GM19455 (cell line): ENCODE data around the gene FMO1.
A peak's percentile ranks its signal among the peaks of the same experiment; 100 is the strongest.
"Not testable (repeated sequence)": the region's sequence is repeated elsewhere in the genome, so short reads cannot be mapped to it uniquely, and the experiment has no call there.

Experiments
- ATAC-seq: cut with Tn5 transposase; IDR thresholded peaks from one replicate; pipeline ENCODE4 v1.9.1; 2021; ENCODE audit not compliant: unreplicated experiment

Gene FMO1

DNA sequence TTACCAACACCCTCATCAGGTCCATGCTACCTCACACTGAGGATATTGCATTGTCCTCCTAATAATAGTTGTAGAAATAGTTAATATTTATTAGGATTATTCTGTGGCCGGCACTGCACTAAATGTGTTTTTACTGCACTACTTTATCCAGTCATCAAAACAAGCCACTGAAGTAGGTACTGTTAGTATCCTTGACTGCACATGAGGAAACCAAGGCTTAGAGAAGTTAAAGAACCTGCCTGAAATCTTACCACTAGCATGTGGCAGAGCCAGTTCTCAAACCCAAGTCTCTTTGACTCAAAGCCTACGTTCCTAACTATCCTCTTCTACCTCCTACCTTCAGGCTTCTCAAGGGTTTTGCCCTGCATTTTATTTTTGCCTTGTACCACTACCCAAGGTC is 30.9 kb downstream of the FMO1 start:
- no peak for ATAC-seq

DNA sequence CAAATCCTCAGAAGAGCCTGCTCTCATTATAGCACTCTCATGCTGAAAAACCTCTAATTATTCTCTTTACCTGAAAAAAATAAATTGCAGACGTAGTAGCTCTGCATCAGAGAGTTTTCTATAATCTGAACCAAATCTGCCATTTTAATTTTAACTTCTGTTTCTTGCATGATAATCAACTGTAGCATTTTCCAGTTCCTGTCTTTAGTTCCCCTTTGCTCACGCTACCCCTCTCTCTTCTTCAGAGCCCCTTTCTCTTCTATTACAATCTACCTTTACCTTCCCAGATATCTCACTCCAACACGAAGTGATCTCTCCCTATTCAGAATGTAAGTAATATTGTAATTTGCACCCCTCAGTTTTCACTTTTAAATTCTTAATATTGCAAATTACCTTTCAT is 31.4 kb downstream of the FMO1 start:
- ATAC-seq: no peak

DNA sequence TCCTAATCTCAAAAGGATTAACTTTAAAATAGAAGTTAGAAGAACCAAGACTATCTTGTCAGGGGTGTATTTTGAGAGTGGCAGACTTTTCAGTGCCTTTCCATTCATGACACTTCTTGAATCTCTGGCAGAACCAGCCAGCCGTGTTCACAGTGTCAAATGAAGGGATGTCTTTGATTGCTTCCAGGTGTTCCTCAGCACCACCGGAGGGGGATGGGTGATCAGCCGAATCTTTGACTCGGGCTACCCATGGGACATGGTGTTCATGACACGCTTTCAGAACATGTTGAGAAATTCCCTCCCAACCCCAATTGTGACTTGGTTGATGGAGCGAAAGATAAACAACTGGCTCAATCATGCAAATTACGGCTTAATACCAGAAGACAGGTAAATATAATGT is 32.3 kb downstream of the FMO1 start:
- ATAC-seq: no peak

DNA sequence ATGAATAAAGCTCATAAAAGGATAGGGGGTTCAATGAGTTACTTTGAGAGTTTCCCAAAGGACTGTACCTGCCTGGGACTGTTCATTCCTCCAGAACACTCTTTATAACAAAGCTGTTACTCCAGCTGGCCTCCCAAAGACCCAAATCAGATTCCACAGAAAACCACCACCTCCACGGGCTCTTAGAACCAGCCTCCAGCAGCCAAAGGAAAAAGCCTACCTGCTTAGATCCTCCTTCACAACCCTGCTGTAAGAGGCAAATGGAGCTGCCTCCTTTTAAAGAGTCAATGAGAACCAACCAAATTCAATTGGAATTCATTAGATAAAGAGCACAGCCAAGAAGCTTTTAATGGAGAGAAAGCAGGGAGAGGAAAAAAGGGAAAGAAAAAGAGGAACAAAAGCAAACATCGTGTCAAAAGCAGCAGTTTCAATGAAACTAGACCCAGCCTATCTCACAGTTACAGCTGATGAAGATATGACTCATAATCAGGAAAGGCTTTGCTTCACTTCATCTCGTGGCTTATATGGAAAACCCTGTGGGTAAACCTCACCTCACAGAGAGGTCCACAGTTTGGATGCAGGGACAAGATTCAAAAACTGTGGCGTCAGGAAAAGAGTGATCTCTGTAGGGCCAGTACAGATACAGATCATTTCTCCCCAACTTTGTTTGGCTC is 37.9 kb downstream of the FMO1 start:
- ATAC-seq: no peak

DNA sequence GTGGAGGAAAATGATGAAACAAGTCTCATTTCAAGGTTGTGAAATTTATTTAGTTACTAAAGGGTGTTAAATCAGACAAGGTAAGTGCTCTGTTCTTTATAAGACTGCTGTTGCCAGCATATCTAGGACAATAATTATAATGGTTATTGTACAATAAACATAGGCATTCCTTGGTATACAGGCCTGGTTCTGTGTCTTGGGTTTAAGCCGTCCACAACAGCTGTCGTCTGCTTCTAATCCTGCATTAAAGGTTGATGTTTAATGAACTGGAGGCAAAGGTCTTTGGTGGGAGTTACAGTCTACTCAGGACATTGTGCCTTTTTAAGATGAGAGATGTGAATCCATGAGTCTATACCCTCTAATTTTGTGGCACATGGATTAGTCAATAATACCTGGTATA is 42.3 kb downstream of the FMO1 start:
- ATAC-seq: no peak

DNA sequence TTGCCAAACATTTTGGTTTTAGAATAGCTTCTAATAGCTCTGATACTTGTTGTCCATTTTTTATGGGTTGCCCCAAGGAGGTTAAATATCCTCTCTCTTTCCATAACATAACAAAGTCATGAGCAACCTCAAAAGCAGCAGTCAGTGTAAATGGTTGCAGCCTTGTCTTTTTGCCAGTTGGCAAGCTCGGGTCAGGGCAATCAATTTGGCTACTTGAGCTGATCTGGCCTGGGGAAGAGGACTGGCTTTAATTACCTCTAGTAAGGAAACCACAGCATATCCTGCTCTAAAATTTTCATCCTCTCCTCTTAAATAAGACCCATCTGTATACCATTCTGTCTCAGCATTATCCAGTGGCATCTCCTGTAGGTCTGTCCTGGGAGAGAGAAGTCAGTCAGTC is 44.5 kb downstream of the FMO1 start:
- ATAC-seq: no peak

DNA sequence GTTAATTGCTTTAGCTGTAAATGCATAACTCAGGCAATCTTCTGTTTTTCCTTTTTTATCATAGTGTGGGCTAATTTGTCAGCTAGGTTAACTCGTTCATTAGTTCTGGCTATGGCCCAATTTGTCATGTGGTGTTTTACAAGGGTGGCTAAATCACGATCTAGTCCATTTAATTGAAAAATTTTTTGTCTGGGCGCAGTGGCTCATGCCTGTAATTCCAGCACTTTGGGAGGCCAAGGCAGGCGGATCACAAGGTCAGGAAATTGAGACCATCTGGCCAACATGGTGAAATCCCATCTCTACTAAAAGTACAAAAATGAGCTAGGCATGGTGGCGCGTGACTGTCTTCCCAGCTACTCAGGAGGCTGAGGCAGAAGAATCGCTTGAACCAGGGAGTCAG is 47.1 kb downstream of the FMO1 start:
- not testable (repeated sequence) for ATAC-seq

DNA sequence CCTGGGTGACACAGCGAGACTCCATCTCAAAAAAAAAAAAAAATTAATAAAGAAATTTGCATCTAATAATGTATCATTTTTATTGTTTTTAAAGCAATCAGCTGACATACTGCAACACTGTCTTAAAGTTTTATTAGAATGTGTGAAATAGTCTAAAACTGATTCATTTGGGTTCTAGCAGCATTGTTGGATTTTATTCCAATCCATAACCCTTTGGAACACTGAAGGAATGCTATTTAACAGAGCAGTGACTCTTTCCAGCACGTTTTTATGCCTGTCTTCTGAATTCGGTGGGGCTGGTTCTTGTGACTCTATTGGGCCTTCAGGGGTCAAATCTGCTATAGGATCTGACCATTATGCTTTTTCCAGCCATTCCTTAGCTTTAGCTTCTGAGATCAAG is 47.5 kb downstream of the FMO1 start:
- ATAC-seq: no peak

DNA sequence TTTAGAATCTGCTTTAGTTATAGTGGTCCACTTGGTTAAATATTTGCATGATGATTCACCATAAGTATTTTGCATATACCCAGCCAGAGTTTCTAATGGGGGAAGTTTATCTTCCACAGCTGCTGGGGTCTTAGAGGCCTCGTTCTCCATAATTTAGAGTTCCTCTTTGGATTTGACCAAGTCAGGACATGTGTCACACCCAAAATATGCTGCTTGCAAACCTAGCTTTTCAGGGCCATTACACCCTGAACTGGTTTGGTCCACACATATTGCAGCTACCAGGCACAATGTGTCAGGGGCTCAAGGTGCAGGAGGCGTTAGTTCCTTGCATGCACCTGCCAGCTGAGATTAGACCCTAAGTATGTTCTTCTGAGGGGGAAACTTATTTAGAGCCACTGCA is 48.6 kb downstream of the FMO1 start:
- no peak for ATAC-seq

DNA sequence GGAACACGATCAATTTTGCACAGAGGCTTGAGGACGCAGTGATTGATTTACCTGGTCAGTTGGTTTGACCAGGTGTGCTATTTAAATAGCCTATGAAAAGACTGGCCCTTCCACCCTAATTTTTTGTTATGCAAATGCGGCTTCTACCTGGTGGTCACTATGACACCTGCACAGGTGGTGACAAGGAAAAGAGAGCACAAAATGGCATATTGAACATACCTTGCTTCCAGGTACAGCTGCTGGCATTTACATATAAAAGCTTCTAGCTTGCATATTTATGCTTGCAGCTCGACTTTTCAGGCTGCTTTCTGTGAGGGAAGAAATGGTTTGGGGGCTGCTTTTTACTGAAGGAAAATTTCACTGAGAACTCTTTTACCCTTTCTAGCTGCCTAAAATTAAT is 50.4 kb downstream of the FMO1 start:
- no peak for ATAC-seq

DNA sequence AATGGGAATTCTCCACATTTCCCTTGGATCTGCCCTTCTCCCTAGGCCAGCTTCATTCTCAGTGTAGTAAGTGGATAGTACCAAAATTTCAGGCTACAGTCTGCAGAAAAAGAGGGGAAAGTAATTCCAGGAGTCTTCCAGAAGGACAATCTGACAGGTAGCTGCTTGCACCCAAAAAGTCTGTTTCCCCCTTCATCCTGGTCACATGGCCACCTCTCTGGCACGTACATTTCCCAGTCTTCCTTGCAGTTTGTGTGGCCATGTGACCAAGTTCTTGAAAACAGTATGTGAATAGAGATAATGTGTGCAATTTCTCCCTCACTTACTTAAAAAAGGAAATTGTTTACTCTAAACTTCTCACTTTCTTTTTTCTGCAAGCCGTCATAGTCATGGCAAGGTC is 51.0 kb downstream of the FMO1 start:
- ATAC-seq: no peak

DNA sequence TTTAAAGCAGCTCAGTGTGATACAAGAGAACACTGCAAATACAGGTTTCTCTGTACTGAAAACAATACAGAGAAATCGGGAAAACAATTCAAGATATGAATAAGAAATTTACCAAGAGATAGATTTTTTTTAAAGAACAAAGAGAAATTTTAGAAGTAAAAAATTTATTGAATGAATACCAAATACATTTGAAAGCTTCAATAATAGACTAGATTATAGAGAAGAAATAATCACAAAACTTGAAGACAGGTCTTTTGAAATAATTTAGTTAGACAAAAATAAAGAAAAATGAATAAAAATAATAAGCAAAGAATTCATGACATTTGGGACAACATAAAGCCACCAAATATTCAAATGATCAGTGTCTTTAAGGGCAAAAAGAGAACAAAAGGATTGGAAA is 52.1 kb downstream of the FMO1 start:
- ATAC-seq: no peak

DNA sequence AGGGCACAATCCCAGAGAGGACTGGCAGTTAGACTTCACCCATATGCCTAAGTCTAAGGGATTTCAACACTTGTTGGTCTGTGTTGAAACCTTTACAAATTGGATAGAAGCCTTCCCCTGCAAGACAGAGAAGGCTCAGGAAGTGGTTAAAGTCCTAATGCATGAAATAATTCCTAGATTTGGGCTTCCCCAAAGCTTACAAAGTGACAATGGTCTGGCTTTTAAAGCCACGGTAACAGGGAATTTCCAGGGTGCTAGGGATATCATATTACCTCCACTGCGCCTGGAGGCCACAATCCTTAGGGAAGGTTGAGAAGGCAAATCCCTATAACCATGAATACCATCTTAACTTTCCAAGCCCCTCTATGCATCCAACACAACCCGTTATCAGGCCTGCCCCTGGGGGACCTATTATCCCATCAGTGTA is 62.4 kb downstream of the FMO1 start:
- ATAC-seq: no peak

DNA sequence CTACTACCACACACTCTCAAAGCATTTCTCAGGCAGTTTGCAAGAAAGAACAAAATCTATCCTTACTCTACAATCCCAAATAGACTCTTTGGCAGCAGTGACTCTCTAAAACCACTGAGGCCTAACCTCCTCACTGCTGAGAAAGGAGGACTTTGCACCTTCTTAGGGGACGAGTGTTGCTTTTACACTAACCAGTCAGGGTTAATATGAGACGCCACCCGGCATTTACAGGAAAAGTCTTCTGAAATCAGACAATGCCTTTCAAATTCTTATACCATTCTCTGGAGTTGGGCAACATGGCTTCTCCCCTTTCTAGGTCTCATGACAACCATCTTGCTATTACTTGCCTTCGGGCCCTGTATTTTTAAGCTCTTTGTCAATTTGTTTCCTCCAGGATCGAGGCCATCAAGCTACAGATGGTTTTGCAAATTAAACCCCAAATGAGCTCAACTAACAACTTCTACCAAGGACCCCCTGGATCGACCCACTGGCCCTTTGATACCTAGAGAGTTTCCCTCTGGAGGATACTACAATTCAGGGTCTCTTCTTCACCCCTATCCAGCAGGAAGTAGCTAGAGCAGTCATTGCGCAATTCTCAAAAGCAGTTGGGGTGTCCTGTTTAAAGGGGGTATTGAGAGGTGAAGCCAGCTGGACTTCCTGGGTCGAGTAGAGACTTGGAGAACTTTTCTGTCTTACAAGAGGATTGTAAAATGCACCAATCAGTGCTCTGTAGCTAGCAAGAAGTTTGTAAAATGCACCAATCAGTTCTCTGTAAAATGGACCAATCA is 63.7 kb downstream of the FMO1 start:
- ATAC-seq: no peak

DNA sequence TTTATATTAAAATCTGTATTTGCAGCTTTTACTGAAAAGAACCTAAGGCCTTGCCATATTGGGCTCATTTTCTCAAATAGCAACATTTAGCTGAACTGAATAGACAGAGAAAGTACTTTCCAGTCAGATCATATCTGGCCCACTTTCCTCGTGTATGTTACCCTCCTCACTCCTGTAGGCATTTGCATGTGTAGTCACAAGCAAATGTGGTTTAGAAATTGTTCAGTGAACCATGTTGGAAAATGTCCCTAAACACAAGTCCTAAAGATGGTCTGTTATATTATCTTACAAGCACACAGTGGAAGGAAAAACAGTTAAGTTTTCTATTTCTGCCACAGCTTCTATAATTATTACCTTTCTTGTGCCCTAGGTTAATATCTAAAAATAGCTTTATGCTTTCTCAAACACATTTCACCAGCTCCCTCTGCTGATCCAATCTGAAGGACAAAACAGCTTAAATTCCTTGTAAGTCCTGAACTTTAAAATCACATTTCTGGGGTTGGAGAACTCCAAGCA is 65.1 kb downstream of the FMO1 start:
- peak; percentile 22 for ATAC-seq

DNA sequence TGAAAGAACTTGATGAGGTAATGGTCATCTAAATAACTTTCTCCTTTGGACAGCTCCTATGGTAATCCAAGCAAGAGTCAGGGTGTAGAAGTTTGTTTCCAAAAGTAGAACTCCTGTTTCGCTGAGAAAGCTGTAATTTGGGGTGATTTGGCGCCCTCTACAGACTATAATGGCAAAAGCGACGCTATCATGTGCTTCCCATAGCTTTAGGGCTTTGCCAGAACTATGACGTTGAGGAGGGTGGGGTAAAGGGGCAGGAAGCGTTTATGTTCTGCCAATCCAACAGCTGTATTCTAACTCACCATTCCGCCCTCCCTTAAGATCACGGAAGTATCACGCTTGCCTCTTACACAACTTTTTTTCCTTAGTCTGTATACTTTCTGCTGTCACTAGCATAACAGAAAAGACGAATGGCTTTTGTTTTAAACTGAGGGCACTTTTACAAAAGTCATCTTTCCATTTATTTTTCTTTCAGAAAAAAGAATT is 65.6 kb downstream of the FMO1 start, which contains the start of gene FMO4:
TSS of gene FMO4 (plus strand) at position 349 of the 486 bp plus-strand sequence. CDS start 5,643 bp downstream, outside the sequence.
- peak; percentile 100 for ATAC-seq

DNA sequence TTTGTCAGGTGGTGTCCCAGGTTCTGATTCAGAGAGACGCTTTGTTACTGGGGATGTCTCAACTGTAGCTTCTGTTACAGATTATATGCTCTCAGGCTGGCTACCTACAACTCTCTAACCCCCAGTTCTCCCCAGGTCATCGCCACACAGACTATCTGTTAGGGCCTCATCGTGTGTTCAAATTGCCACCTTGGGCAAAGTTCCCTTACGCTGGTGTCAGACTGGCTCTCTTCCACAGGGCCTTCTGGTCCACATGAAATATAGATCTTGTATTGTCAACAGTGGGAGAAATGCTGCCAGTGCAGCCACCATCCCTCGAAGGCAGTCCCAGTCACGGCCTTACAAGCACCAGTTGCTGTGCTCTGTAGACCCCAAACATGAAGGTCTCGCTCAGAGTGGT is 81.0 kb downstream of the FMO1 start:
- no peak for ATAC-seq

DNA sequence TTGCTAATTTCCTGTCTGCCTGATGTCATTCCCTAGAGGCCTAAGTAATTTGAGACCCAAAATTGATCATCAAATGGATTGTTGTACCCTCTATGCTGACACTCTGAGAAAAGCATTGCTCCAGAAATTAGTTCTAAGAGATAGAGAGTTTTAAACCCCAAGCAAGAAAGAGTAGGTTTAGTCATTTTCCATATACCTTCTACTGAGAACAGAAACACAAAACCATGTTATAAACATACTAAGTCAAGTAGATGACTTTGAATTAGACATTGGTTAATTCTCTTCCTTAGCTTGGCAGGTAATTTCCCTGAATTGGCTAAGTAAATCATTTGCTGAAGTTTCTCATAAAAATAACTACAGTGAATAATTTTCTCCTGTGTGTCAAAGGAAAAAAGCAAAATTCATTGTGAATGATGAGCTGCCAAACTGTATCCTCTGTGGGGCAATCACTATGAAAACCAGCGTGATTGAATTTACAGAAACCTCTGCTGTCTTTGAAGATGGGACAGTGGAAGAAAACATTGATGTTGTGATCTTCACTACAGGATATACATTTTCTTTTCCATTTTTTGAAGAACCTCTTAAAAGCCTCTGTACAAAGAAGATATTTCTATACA is 85.8 kb downstream of the FMO1 start:
- ATAC-seq: no peak
